ENCODE measurements around the gene KRT2.

Gene KRT2

GRCh38 chr12:52643233-52644077, 8.6 kb downstream of the KRT2 start:
- DNase-seq = no peak

- no peak for DNase-seq
These were observed 10.5 kb downstream of the KRT2 start for GRCh38 chr12:52641468-52641867.

- DNase-seq = no peak
These were observed 14.7 kb downstream of the KRT2 start for GRCh38 chr12:52637299-52637698.

GRCh38 chr12:52636592-52637258, 15.3 kb downstream of the KRT2 start:
- no peak for DNase-seq

GRCh38 chr12:52636189-52636588, 15.8 kb downstream of the KRT2 start:
- no peak for DNase-seq

GRCh38 chr12:52634266-52635056, 17.6 kb downstream of the KRT2 start:
- DNase-seq = peak in 52 of 56 donors; percentile 2 to 85 (median 58)

- no peak for DNase-seq
These were observed 18.6 kb downstream of the KRT2 start for GRCh38 chr12:52633383-52633782.

- no peak for DNase-seq
These were observed 19.4 kb downstream of the KRT2 start for GRCh38 chr12:52632656-52633055.

GRCh38 chr12:52631676-52632459, 20.1 kb downstream of the KRT2 start:
- DNase-seq = no peak

GRCh38 chr12:52631264-52631663, 20.7 kb downstream of the KRT2 start:
- no peak for DNase-seq

GRCh38 chr12:52630599-52631200, 21.3 kb downstream of the KRT2 start:
- no peak for DNase-seq

- DNase-seq = no peak
These were observed 22.0 kb downstream of the KRT2 start for GRCh38 chr12:52630008-52630500.

- no peak for DNase-seq
These were observed 22.6 kb downstream of the KRT2 start for GRCh38 chr12:52629281-52630007.

- DNase-seq = no peak
These were observed 23.2 kb downstream of the KRT2 start for GRCh38 chr12:52628841-52629240.

GRCh38 chr12:52628111-52628507, 23.9 kb downstream of the KRT2 start:
- no peak for DNase-seq

- no peak for DNase-seq
These were observed 24.5 kb downstream of the KRT2 start for GRCh38 chr12:52627395-52628110.

- DNase-seq = no peak
These were observed 29.7 kb downstream of the KRT2 start for GRCh38 chr12:52622349-52622748.

GRCh38 chr12:52618866-52619265, 33.1 kb downstream of the KRT2 start:
- DNase-seq = no peak

- DNase-seq = no peak
These were observed 33.8 kb downstream of the KRT2 start, which contains the start of gene KRT73 for GRCh38 chr12:52618216-52618615. KRT73 (minus strand) TSS chr12:52618559; CDS start chr12:52618524, 35 bp downstream.

Measured in nucleus accumbens (tissue), 56 donors.